ENCODE data around the gene PHKA1.
A peak's percentile ranks its signal among the peaks of the same experiment; 100 is the strongest.
"Not testable (repeated sequence)": the region's sequence is repeated elsewhere in the genome, so short reads cannot be mapped to it uniquely, and the experiment has no call there.

PHKA1 gene

GRCh38 chrX:72568406-72569092 lies 145.6 kb downstream of the PHKA1 start:
- FAIRE-seq = no peak

- FAIRE-seq = no peak
Measured at GRCh38 chrX:72566448-72566847, 147.7 kb downstream of the PHKA1 start.

- FAIRE-seq = not testable (repeated sequence)
Measured at GRCh38 chrX:72559655-72560054, 154.5 kb downstream of the PHKA1 start.

DNA sequence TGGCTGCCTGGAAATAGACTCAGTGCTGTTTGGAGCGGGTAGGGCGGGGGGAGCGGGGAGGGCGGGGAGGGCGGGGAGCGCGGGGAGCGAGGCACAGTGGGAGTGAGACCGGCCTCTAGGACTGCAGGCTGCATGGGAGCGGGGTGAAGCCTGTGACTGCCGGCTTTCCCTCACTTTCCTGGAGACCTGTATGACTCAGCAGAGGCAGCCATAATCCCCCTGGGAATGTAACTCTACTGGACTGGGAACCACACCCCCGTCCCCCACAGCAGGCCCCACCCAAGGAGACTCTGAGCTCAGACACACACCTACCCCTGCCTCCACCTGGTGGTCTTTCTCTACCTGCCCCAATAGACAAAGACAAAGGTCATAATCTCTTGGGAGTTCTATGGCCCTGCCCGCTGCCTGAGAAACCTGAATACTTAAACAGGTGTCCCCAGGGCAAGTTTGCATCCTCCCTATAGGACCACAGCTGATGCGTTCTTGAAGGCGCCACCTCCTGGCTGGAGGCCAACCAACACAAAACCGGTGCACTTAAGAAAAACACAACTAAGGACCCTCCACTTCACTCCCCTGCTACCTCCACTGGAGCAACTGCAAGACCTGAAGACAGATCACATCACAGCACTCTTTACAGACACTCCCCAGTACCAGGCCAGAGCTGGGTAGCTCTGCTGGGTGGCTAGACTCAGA lies 159.5 kb downstream of the PHKA1 start:
- no peak for FAIRE-seq

DNA sequence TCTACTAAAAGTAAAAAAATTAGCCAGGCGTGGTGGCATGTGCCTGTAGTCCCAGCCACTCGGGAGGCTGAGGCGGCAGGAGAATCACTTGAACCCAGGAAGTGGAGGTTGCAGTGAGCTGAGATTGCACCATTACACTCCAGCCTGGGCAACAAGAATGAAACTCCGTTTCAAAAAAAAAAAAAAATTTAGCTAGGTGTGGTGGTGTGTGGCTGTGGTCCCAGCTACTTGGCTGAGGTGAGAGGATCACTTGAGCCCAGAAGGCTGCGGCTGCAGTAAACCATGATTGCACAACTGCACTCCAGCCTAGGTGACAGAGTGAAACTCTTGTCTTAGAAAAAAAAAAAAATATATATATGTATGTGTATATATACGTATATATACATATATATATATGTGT lies 161.7 kb downstream of the PHKA1 start:
- not testable (repeated sequence) for FAIRE-seq

DNA sequence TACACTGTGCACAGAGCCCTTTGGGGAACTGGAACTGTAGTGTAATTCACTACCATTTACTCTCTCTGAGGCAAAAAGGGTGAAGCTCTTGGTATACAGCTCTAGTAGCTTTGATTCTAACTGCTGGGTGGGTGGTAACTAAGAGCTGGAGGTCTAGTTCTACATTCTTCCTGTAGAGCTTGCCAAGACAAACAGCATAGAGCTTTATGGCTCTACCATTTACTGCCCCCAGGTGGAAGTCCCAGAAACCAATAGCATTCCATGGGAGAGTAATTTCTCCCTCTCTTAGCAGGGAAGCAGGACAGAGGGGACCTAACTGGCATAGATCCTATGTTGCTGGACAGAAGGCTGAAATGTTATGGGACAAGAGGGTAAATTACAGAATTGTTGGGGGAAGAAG lies 168.1 kb downstream of the PHKA1 start:
- FAIRE-seq = no peak

DNA sequence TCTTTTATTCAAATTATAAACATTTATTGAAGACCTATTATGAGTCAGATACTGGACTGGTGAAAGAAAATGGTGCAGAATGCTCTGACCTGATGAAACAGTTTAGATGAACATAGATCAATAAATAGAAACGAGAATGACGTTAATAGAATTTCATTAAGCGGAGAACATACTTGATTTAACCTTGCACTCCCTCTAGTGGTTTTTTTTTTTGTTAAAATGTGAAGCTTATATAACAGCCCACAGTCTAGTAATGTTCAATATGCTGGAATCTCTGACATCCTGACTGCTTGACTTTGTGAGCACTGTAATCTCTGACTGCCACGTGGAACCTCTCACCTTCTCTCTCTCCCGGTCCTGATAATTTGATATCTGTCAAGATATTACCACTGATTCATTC lies 173.8 kb downstream of the PHKA1 start:
- FAIRE-seq = peak; percentile 32

DNA sequence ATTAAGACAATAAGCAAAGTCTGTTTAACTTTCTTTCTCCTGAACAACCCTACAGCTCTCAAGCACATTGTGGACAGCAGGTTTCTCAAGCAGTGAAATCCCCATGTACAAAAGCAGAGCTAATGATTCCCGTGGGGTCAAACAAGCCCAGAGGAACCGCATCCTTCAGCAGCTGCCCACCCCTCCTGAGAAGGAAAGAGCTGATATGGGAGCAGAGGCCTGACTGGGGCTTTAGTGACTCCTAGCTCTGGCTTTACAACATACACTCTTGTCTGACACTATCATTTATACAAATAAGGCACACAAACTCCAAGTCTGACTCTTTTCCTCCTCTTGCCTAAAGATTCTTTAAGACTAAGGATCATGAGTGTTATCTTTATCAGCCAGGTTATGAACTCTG lies 174.3 kb downstream of the PHKA1 start:
- FAIRE-seq = no peak

DNA sequence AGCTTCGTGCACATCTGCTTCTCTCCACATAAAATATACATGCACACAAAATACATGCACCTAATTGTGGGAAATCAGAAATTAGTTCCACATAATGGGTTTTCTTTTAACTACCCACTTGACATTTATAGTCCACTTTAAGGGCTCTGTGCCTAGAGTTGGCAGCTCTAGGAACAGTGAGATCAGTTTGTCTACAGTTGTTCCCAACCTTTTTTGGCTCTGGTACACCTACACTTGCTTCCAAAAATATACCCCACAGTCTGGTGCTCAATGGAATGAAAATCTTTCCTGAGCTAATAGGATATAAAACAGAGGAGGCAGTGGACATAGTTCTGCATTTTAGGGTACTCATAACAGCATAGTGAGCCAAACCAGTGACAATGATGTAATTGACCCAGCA lies 177.6 kb downstream of the PHKA1 start:
- no peak for FAIRE-seq

- no peak for FAIRE-seq
Measured at GRCh38 chrX:72532366-72532765, 181.7 kb downstream of the PHKA1 start.
